ENCODE data around the gene ABCA7. TPM values are rescaled to one million over a fixed set of nuclear protein-coding genes. Genes with fewer than 3 reads are reported as not detected.

Gene ABCA7
- total RNA-seq, 1 donor from 2014 or later, result 16.3 TPM

GRCh38 chr19:1017906-1018305, 22.0 kb upstream of the ABCA7 start:
- H3K36me3 Mint-ChIP-seq (ENCODE audit: low read depth, unreplicated experiment), result peaks cover 3% of the 10 kb centered on the region
- H3K4me1 Mint-ChIP-seq (ENCODE audit: unreplicated experiment), result peaks cover 20% of the 10 kb centered on the region
- H3K4me3 Mint-ChIP-seq (ENCODE audit: unreplicated experiment), result no peak overlapping the region
- DNase-seq (ENCODE audit: low spot score), result no peak
- H3K27me3 Mint-ChIP-seq (ENCODE audit: unreplicated experiment), result peaks cover 6% of the 10 kb centered on the region
- no peaks in the 10 kb centered on the region for H3K9me3 Mint-ChIP-seq (ENCODE audit: unreplicated experiment)
- H3K27ac Mint-ChIP-seq (ENCODE audit: unreplicated experiment), result no peak overlapping the region
- no peak for TF ChIP-seq CTCF (IDR thresholded peaks at IDR 0.05; ENCODE audit: unreplicated experiment)

GRCh38 chr19:1018393-1018792, 21.5 kb upstream of the ABCA7 start:
- peaks cover 20% of the 10 kb centered on the region for H3K4me1 Mint-ChIP-seq (ENCODE audit: unreplicated experiment)
- H3K27ac Mint-ChIP-seq (ENCODE audit: unreplicated experiment), result peak overlapping the region; percentile 74

GRCh38 chr19:1018932-1019615, 20.8 kb upstream of the ABCA7 start:
- Mint-ChIP-seq H3K27me3 (ENCODE audit: unreplicated experiment) (peaks cover 6% of the 10 kb centered on the region), H3K27ac (ENCODE audit: unreplicated experiment) (peak overlapping the region; percentile 74)

More at GRCh38 chr19:1018393-1018792, 21.5 kb upstream of the ABCA7 start:
- Mint-ChIP-seq H3K36me3 (ENCODE audit: low read depth, unreplicated experiment) (peaks cover 3% of the 10 kb centered on the region), H3K9me3 (ENCODE audit: unreplicated experiment) (no peaks in the 10 kb centered on the region), H3K27me3 (ENCODE audit: unreplicated experiment) (peaks cover 6% of the 10 kb centered on the region), H3K4me3 (ENCODE audit: unreplicated experiment) (no peak overlapping the region)
- no peak for TF ChIP-seq CTCF (IDR thresholded peaks at IDR 0.05; ENCODE audit: unreplicated experiment)
- no peak for DNase-seq (ENCODE audit: low spot score)

GRCh38 chr19:1019616-1019961, 20.3 kb upstream of the ABCA7 start:
- Mint-ChIP-seq H3K27ac (ENCODE audit: unreplicated experiment) (peak overlapping the region; percentile 82), H3K4me1 (ENCODE audit: unreplicated experiment) (peaks cover 20% of the 10 kb centered on the region), H3K4me3 (ENCODE audit: unreplicated experiment) (peak overlapping the region; percentile 96), H3K27me3 (ENCODE audit: unreplicated experiment) (peaks cover 6% of the 10 kb centered on the region), H3K36me3 (ENCODE audit: low read depth, unreplicated experiment) (peaks cover 3% of the 10 kb centered on the region), H3K9me3 (ENCODE audit: unreplicated experiment) (no peaks in the 10 kb centered on the region)
- DNase-seq (ENCODE audit: low spot score), result no peak
- no peak for TF ChIP-seq CTCF (IDR thresholded peaks at IDR 0.05; ENCODE audit: unreplicated experiment)

More at GRCh38 chr19:1018932-1019615, 20.8 kb upstream of the ABCA7 start:
- Mint-ChIP-seq H3K9me3 (ENCODE audit: unreplicated experiment) (no peaks in the 10 kb centered on the region), H3K4me1 (ENCODE audit: unreplicated experiment) (peaks cover 20% of the 10 kb centered on the region), H3K36me3 (ENCODE audit: low read depth, unreplicated experiment) (peaks cover 3% of the 10 kb centered on the region), H3K4me3 (ENCODE audit: unreplicated experiment) (no peak overlapping the region)
- TF ChIP-seq CTCF (IDR thresholded peaks at IDR 0.05; ENCODE audit: unreplicated experiment), result no peak
- no peak for DNase-seq (ENCODE audit: low spot score)

Data from endothelial cell (in vitro differentiated cells).